Measurements from ENCODE around the gene CKAP2. TPM values are rescaled to one million over a fixed set of nuclear protein-coding genes. Genes with fewer than 3 reads are reported as not detected.
"Not testable (repeated sequence)": the region's sequence is repeated elsewhere in the genome, so short reads cannot be mapped to it uniquely, and the experiment has no call there.

Gene CKAP2
- total RNA-seq, 3 donors from 2014 or later = 5.7 to 18.8 (median 9.8) TPM

- H3K36me3 ChIP-seq (ENCODE audit: low read depth) = no peaks in the 10 kb centered on the region
- TF ChIP-seq, protein P1, sequence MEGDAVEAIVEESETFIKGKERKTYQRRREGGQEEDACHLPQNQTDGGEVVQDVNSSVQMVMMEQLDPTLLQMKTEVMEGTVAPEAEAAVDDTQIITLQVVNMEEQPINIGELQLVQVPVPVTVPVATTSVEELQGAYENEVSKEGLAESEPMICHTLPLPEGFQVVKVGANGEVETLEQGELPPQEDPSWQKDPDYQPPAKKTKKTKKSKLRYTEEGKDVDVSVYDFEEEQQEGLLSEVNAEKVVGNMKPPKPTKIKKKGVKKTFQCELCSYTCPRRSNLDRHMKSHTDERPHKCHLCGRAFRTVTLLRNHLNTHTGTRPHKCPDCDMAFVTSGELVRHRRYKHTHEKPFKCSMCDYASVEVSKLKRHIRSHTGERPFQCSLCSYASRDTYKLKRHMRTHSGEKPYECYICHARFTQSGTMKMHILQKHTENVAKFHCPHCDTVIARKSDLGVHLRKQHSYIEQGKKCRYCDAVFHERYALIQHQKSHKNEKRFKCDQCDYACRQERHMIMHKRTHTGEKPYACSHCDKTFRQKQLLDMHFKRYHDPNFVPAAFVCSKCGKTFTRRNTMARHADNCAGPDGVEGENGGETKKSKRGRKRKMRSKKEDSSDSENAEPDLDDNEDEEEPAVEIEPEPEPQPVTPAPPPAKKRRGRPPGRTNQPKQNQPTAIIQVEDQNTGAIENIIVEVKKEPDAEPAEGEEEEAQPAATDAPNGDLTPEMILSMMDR (IDR thresholded peaks at IDR 0.05) = no peak
- intact Hi-C loops (cut with DNase I, micrococcal nuclease) = loop anchor here in 1 of 2 donors (10.0 kb wide), 1 partner anchor 110 kb away; no protein-coding TSS in a partner anchor
- H3K4me1 ChIP-seq (ENCODE audit: low read depth) = peaks cover 11% of the 10 kb centered on the region
- H3K9me3 ChIP-seq = no peaks in the 10 kb centered on the region
- DNase-seq (peak in 2 of 3 donors; percentile 36 to 37), ATAC-seq (peak; percentile 1)
- peak overlapping the region; percentile 68 for H3K4me3 ChIP-seq
These were observed 839 bp upstream of the CKAP2 start for GRCh38 chr13:52454459-52454819.

DNA sequence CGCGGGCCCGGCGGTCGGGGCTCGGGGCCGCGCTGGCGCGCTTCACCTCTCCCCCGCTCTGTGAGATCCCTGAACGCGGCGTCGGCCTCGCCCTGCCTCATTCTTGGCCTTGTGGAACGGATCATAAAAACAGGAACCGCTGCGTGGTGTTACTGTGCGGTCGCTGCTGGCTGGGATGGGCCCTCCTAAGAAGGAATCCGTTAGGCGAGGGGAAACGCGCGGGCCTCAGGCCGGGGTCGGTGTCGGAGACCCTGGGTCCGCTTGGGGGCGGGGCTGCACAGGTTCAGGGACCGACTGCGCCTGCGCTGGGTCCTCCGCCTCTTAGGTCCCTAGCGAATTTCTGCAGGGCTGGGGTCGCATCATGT is 381 bp downstream of the CKAP2 start:
- peak overlapping the region; percentile 68 for H3K4me3 ChIP-seq
- intact Hi-C loops (cut with DNase I, micrococcal nuclease) = loop anchor here in 1 of 2 donors (10.0 kb wide), 1 partner anchor 111 kb away; no protein-coding TSS in a partner anchor
- TF ChIP-seq, protein P1 (IDR thresholded peaks at IDR 0.05) = no peak
- H3K36me3 ChIP-seq (ENCODE audit: low read depth) = no peaks in the 10 kb centered on the region
- H3K9me3 ChIP-seq = no peaks in the 10 kb centered on the region
- DNase-seq (peak; percentile 80 to 84 (median 83)), ATAC-seq (peak; percentile 65)
- peaks cover 10% of the 10 kb centered on the region for H3K4me1 ChIP-seq (ENCODE audit: low read depth)

- intact Hi-C loops (cut with DNase I, micrococcal nuclease) = loop anchor here in 1 of 2 donors (10.0 kb wide), 1 partner anchor 115 kb away; no protein-coding TSS in a partner anchor
- peaks cover 10% of the 10 kb centered on the region for H3K4me1 ChIP-seq (ENCODE audit: low read depth)
- ATAC-seq (no peak), DNase-seq (no peak)
- H3K36me3 ChIP-seq (ENCODE audit: low read depth) = no peaks in the 10 kb centered on the region
- no peak overlapping the region for H3K4me3 ChIP-seq
- TF ChIP-seq, protein P1 (IDR thresholded peaks at IDR 0.05) = no peak
- H3K9me3 ChIP-seq = no peaks in the 10 kb centered on the region
These were observed 4.4 kb downstream of the CKAP2 start for GRCh38 chr13:52459668-52460067.

GRCh38 chr13:52461265-52461664 is 6.0 kb downstream of the CKAP2 start:
- Histone ChIP-seq H3K9me3 (no peaks in the 10 kb centered on the region), H3K4me1 (ENCODE audit: low read depth) (peaks cover 6% of the 10 kb centered on the region), H3K36me3 (ENCODE audit: low read depth) (no peaks in the 10 kb centered on the region), H3K4me3 (no peak overlapping the region)
- DNase-seq (no peak), ATAC-seq (no peak)
- TF ChIP-seq, protein P1 (IDR thresholded peaks at IDR 0.05) = no peak
- intact Hi-C loops (cut with DNase I, micrococcal nuclease) = no loop called here

DNA sequence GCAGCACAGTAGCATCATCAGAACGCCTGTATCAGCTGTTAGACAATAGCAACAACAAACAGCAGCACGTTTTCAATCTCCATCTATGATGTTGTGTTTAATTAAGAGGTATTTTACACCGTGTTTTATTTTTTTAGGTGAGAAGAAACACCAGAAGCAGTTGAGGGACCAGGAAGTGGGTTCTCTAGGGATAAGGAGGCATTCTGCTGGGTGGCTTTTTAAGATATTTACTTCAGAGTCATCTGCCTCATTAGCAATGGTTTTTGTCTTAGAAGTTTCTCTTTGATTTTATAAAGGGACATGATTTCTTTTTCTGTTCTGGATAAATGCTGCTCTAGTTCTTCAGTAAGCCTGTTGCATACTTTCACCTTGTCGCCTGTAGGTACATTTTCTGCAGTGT is 8.2 kb downstream of the CKAP2 start:
- no peak for DNase-seq
- Histone ChIP-seq H3K4me1 (ENCODE audit: low read depth) (no peaks in the 10 kb centered on the region), H3K4me3 (no peak overlapping the region), H3K9me3 (no peaks in the 10 kb centered on the region), H3K36me3 (ENCODE audit: low read depth) (no peaks in the 10 kb centered on the region)
- TF ChIP-seq, protein P1 (IDR thresholded peaks at IDR 0.05) = no peak
- ATAC-seq = no peak
- intact Hi-C loops (cut with DNase I, micrococcal nuclease) = no loop called here

- ATAC-seq; H3K4me3 ChIP-seq; H3K9me3 ChIP-seq; H3K4me1 ChIP-seq (ENCODE audit: low read depth); H3K36me3 ChIP-seq (ENCODE audit: low read depth); DNase-seq; intact Hi-C loops (cut with DNase I, micrococcal nuclease): not testable (repeated sequence)
These were observed 13.2 kb downstream of the CKAP2 start for GRCh38 chr13:52468487-52468886.

DNA sequence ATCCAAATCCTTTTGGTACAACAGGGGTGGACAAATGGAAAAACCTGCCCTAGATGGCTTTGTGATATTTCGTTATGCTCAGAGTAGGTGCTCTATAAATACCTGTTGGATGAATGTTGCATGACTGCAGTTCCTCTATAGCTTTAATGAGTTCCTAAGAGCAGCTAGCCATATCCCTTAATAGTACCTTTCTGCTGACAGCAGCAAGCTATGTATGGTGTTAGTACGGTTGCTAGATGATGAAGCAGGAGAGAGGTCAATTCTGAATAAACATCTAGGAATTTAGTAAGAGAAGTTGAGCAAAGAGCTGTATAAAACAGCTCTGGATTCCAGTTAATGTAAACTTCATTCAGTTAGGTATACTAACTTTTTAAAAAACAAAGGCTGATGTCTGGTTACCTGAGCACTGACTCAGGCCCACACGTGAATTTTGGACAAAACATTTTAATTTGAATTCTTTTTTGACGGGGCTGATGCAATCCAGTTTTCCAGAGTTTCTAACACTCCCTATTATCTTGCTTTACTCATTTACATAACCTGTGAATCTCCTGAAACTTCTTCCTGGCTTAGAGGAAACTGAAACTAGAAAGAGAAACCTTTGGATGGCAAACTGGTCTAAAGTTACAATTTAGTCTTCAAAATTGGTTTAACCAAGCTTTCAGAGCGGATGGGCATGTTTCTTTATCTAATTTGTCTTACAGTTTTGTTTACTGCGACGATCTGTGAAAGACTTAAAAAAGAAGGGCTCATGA is 25.6 kb downstream of the CKAP2 start:
- H3K4me3 ChIP-seq; DNase-seq; H3K4me1 ChIP-seq (ENCODE audit: low read depth); H3K9me3 ChIP-seq; ATAC-seq; intact Hi-C loops (cut with DNase I, micrococcal nuclease); H3K36me3 ChIP-seq (ENCODE audit: low read depth): not testable (repeated sequence)

GRCh38 chr13:52487078-52487477 is 31.8 kb downstream of the CKAP2 start:
- H3K36me3 ChIP-seq (ENCODE audit: low read depth); H3K4me3 ChIP-seq; intact Hi-C loops (cut with DNase I, micrococcal nuclease); DNase-seq; H3K9me3 ChIP-seq; ATAC-seq; H3K4me1 ChIP-seq (ENCODE audit: low read depth): not testable (repeated sequence)

DNA sequence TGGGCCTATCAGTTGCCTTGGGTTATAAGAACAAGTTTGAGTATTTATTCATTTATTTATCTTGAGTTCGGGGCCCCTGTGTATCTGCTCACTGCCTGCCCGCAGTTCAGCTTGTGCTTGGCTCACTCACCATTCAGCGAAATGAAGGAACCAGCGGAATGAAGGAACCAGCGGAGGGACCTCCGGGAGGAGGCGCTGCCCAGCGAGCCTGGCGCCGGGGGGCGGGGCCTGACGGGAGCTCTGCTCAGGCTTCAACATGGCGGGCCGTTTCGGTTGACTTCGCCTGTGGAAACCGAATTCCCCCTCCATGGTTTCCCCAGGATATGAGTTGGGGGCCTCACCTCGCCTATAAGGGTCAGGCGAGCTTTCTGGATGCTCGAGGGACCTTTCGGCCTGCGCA is 33.5 kb downstream of the CKAP2 start:
- DNase-seq; intact Hi-C loops (cut with DNase I, micrococcal nuclease); ATAC-seq: not testable (repeated sequence)

More for the DNA sequence above, 33.5 kb downstream of the CKAP2 start:
- H3K4me3 ChIP-seq; H3K4me1 ChIP-seq (ENCODE audit: low read depth); H3K36me3 ChIP-seq (ENCODE audit: low read depth); H3K9me3 ChIP-seq: not testable (repeated sequence)
